T-helper 2 cell treated with Interferon-gamma antibody and Interleukin-4, amounts not matched to agents 5 μg/mL and 100 μg/mL, for 36 hours (primary cell): Measurements from ENCODE around the gene ACTN3.

ENCODE experiments used
- DNase-seq: peaks from one replicate; pipeline ENCODE4 v3.0.0; 2021; ENCODE audit warnings: low spot score
- H3K27ac Mint-ChIP-seq: one replicate; pipeline ENCODE4 v1.8.0; 2021; ENCODE audit warnings: mild to moderate bottlenecking, mixed read lengths
- H3K27me3 Mint-ChIP-seq: one replicate; pipeline ENCODE4 v1.8.0; 2021; ENCODE audit warnings: low read depth, mixed read lengths
- H3K36me3 Mint-ChIP-seq: one replicate; pipeline ENCODE4 v1.8.0; 2021; ENCODE audit warnings: low read depth, mixed read lengths
- H3K4me1 Mint-ChIP-seq: one replicate; pipeline ENCODE4 v1.8.0; 2021; ENCODE audit warnings: low read depth, mixed read lengths
- H3K4me3 Mint-ChIP-seq: one replicate; pipeline ENCODE4 v1.8.0; 2022; ENCODE audit warnings: mild to moderate bottlenecking, moderate library complexity, mixed read lengths
- H3K9me3 Mint-ChIP-seq: one replicate; pipeline ENCODE4 v1.8.0; 2021; ENCODE audit warnings: mixed read lengths

The ACTN3 gene

DNA sequence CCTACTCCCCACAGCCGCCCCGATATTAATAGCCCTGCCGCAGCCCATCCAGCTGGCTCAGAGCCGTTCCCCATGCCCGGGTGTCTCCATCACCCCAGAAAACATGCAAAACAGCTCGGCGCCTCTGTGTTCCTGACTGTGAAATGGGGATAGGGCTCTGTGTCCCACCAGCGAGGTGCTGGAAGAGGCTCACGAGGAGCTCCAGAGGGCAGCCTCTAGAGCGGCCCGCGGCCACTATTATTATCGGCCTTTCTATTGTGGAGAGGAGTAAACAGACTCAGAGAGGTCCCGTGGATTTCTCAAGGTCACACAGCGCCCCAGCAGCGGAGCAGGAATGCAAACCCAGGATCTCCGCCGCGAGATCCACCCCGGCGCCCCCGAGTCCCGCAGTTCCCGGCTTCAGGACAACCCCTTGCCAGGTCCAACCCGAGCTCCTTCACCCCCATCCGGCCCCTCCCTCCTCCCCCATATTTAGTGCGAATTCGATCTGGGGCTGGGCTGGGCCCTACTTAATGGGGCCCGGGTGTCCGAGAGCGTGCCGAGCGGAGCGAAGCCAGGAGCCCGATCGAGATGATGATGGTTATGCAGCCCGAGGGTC, at the start of gene ACTN3:
Gene ACTN3 (plus strand): TSS at position 536 of the 598 bp plus-strand sequence. CDS start 35 bp downstream, at position 571.
- Mint-ChIP-seq H3K4me1 (peaks cover 9% of the 10 kb centered on the region), H3K27ac (peak within 1 kb of the TSS; percentile 53), H3K9me3 (no peaks in the 10 kb centered on the region), H3K4me3 (peak within 1 kb of the TSS; percentile 84), H3K36me3 (peaks cover 16% of the 10 kb centered on the region), H3K27me3 (peaks cover 14% of the 10 kb centered on the region)
- DNase-seq = no peak

- Mint-ChIP-seq H3K9me3 (no peaks in the 10 kb centered on the region), H3K36me3 (peaks cover 31% of the 10 kb centered on the region), H3K27ac (no peak overlapping the region)
Observed at GRCh38 chr11:66497206-66497605, 49.5 kb upstream of the ACTN3 start.

DNA sequence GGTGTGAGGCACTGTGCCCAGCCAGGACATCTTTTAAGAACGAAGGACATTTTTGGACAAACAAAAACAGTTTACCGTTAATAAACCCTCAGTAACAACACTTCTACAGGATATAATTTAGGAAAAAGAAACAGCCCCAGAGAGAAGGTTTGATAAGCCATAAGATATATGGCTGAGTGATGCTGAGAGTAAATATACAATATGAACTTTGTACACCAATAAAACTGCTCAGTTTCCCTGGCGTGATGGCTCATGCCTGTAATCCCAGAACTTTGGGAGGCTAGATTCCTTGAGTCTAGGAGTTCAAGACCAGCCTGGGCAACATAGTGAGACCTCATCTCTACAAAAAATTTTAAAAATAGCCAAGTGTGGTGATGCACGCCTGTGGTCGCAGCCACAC, 48.2 kb upstream of the ACTN3 start:
- Mint-ChIP-seq H3K9me3 (no peaks in the 10 kb centered on the region), H3K4me3 (no peak overlapping the region), H3K27ac (no peak overlapping the region), H3K36me3 (peaks cover 27% of the 10 kb centered on the region), H3K27me3 (no peaks in the 10 kb centered on the region), H3K4me1 (no peaks in the 10 kb centered on the region)
- no peak for DNase-seq

More at GRCh38 chr11:66497206-66497605, 49.5 kb upstream of the ACTN3 start:
- no peak for DNase-seq
- Mint-ChIP-seq H3K4me1 (no peaks in the 10 kb centered on the region), H3K27me3 (no peaks in the 10 kb centered on the region), H3K4me3 (no peak overlapping the region)

- Mint-ChIP-seq H3K4me1 (peaks cover under 1% of the 10 kb centered on the region), H3K4me3 (no peak overlapping the region), H3K9me3 (no peaks in the 10 kb centered on the region), H3K27ac (no peak overlapping the region), H3K27me3 (no peaks in the 10 kb centered on the region), H3K36me3 (peaks cover 25% of the 10 kb centered on the region)
- DNase-seq = no peak
Observed at GRCh38 chr11:66505276-66505816, 41.4 kb upstream of the ACTN3 start.

GRCh38 chr11:66509131-66509561, 37.6 kb upstream of the ACTN3 start:
- H3K4me1 Mint-ChIP-seq = peaks cover 8% of the 10 kb centered on the region
- peak overlapping the region; percentile 26 for H3K27ac Mint-ChIP-seq

DNA sequence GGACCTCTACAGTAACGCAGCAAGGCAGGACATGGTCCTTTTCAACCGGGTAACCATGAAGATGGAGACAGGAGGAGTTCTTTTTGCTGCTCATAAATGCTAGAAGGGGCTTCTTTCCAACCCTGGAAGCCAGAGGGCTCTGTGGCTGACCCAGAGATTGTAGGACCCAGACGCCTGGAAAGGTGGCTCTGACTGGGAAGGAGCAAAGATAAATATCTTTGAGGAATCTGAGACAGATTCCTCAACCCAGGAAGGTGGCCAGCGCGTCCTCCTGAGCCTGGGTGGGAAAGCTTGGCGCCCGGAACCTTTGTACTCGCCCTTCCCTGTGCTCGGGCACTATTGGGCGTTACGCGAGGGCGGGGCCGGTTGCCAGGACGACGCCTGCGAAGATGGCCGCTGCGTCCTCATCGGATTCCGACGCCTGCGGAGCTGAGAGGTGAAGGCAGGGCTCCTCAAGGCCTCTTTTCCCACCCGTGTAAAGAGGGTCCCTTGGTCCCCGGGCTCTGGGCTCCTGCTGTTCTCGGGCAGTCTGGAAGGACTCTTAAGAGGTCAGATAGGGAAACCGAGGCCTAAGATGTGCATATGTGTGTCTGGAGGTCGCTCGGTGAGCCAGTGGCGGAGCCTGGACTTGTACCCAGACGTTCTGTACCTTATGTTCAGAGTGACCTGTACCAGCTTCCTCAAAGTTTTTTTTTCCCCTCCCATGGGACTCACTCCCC, 36.3 kb upstream of the ACTN3 start, which contains the start of gene BBS1:
Gene BBS1 (plus strand): TSS at position 365 of the 719 bp plus-strand sequence. CDS start 25 bp downstream, at position 390.
- Mint-ChIP-seq H3K9me3 (no peaks in the 10 kb centered on the region), H3K27ac (peak within 1 kb of the TSS; percentile 65), H3K36me3 (peaks cover 14% of the 10 kb centered on the region), H3K27me3 (no peaks in the 10 kb centered on the region), H3K4me1 (peaks cover 8% of the 10 kb centered on the region), H3K4me3 (peak within 1 kb of the TSS; percentile 94)
- peak; percentile 78 for DNase-seq

More at GRCh38 chr11:66509131-66509561, 37.6 kb upstream of the ACTN3 start:
- Mint-ChIP-seq H3K36me3 (peaks cover 18% of the 10 kb centered on the region), H3K4me3 (peak overlapping the region; percentile 18), H3K27me3 (no peaks in the 10 kb centered on the region), H3K9me3 (no peaks in the 10 kb centered on the region)
- no peak for DNase-seq

- Mint-ChIP-seq H3K9me3 (no peaks in the 10 kb centered on the region), H3K36me3 (peaks cover 12% of the 10 kb centered on the region), H3K4me1 (peaks cover 8% of the 10 kb centered on the region), H3K27ac (peak overlapping the region; percentile 65), H3K27me3 (no peaks in the 10 kb centered on the region), H3K4me3 (peak overlapping the region; percentile 94)
- no peak for DNase-seq
Observed at GRCh38 chr11:66510990-66511339, 35.7 kb upstream of the ACTN3 start.

- Mint-ChIP-seq H3K4me3 (no peak overlapping the region), H3K27ac (no peak overlapping the region), H3K27me3 (no peaks in the 10 kb centered on the region), H3K4me1 (no peaks in the 10 kb centered on the region), H3K9me3 (no peaks in the 10 kb centered on the region), H3K36me3 (peaks cover 9% of the 10 kb centered on the region)
- no peak for DNase-seq
Observed at GRCh38 chr11:66523611-66524010, 23.1 kb upstream of the ACTN3 start.

DNA sequence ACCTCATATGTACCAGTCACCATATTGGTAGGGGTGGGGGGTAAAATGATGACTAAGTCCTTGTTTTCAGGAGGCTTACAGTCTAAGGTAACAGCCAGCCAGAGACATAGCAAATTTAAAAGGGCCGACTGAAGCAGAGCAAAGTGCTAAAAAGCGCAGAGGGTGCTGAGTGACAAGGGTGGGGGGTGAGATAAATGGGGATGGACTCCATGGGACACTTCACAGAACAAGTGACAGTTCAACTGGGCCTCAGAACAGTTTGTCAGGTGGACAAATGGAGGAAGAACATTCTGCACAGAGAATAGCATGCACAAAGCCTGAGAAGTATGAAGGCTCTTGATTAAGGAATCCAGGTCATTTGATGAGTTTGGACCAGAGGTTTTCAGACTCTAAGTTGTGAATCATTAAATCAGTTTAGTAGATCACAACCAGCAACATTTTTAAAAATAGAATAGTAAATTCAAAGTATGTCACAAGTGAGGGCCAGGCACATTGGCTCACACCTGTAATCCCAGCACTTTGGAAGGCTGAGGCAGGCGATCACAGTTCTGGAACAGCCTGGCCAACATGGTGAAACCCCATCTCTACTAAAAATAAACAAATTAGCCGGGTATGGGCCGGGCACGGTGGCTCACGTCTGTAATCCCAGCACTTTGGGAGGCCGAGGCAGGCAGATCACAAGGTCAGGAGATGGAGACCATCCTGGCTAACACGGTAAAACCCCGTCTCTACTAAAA, 22.2 kb upstream of the ACTN3 start:
- DNase-seq = no peak
- Mint-ChIP-seq H3K9me3 (no peaks in the 10 kb centered on the region), H3K27me3 (no peaks in the 10 kb centered on the region), H3K4me3 (no peak overlapping the region), H3K36me3 (peaks cover 9% of the 10 kb centered on the region), H3K27ac (no peak overlapping the region), H3K4me1 (no peaks in the 10 kb centered on the region)

DNA sequence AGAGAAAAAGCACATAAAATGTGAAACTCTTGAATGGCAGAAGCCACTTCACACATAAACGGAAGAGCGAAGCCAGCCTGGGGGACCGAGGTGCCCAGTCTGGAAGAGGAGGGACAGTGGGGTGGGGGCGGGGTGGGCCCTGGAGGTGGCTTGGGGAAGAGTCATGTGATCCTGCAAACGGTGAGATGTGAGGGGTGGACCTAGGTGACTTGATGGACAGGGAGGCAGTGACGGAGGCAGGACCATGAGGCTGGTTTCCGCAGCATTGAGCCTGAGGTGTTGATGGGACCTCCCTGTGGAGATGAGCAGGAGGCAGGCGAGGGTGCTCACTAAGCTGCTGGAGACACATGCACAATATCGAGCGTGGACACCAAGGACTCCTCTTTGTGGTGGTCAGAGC, 17.6 kb upstream of the ACTN3 start:
- H3K9me3 Mint-ChIP-seq = no peaks in the 10 kb centered on the region
- no peak overlapping the region for H3K4me3 Mint-ChIP-seq
- no peak for DNase-seq
- H3K27ac Mint-ChIP-seq = no peak overlapping the region
- H3K4me1 Mint-ChIP-seq = no peaks in the 10 kb centered on the region
- no peaks in the 10 kb centered on the region for H3K27me3 Mint-ChIP-seq
- H3K36me3 Mint-ChIP-seq = peaks cover 2% of the 10 kb centered on the region

DNA sequence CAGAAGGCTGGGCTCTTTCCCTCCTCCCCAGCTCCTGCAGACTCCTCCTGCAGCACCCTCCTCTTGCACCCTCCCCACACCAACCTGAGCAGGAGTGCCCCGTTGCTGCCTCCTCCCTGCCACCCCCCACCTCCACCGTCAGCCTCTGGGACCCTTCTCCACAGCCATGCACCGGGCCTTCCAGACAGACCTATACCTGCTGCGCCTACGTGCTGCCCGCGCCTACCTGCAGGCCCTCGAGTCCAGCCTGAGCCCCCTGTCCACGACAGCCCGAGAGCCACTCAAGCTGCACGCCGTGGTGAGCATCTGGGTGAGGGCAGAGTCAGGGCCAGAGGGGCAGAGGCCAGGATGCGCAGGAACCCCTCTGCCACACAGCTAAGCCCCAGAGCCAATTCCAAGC, 17.0 kb upstream of the ACTN3 start:
- Mint-ChIP-seq H3K4me1 (no peaks in the 10 kb centered on the region), H3K36me3 (peaks cover 2% of the 10 kb centered on the region), H3K4me3 (no peak overlapping the region), H3K27ac (no peak overlapping the region), H3K9me3 (no peaks in the 10 kb centered on the region), H3K27me3 (no peaks in the 10 kb centered on the region)
- DNase-seq = no peak

GRCh38 chr11:66530927-66531709, 15.6 kb upstream of the ACTN3 start:
- Mint-ChIP-seq H3K36me3 (peaks cover 9% of the 10 kb centered on the region), H3K27me3 (no peaks in the 10 kb centered on the region), H3K9me3 (no peaks in the 10 kb centered on the region), H3K27ac (no peak overlapping the region), H3K4me1 (no peaks in the 10 kb centered on the region), H3K4me3 (no peak overlapping the region)
- no peak for DNase-seq

DNA sequence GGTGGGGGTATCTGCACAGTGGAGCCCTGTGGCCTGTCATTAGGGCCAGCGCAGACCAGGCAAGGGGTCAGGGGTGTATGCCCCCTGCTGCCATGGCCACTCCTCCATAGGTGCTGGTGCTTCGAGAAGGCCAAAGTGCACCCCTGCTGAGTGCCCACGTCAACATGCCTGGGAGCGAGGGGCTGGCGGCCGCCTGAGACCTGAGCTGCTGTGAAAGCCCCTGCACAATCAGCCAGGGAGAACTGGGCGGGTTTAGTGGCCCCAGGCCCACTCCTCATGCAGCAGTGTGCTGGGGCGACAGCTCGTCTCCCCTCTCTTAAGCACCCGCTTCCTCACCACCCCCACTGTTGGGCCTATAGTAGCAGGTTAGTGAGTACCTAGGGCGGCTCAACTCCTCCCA, 14.9 kb upstream of the ACTN3 start:
- no peak overlapping the region for H3K4me3 Mint-ChIP-seq
- no peaks in the 10 kb centered on the region for H3K9me3 Mint-ChIP-seq
- no peak for DNase-seq
- no peaks in the 10 kb centered on the region for H3K27me3 Mint-ChIP-seq
- H3K36me3 Mint-ChIP-seq = peaks cover 9% of the 10 kb centered on the region
- no peak overlapping the region for H3K27ac Mint-ChIP-seq
- H3K4me1 Mint-ChIP-seq = no peaks in the 10 kb centered on the region
